Lower lobe of right lung (tissue), 2 donors: ENCODE data around the gene EFCAB6. TPM values are rescaled to one million over a fixed set of nuclear protein-coding genes. Genes with fewer than 3 reads are reported as not detected.

ENCODE experiments used
- ATAC-seq, 2 donors: fragments of 200-7000 bp; cut with Tn5 transposase; one replicate each; pipeline ENCODE4 v1.9.1; 2020 to 2022; ENCODE audit warnings: mild to moderate bottlenecking in 2 of 2, moderate library complexity in 2 of 2
- DNase-seq: peaks from one replicate; pipeline ENCODE4 v3.0.0-alpha.2; 2020
- H3K27ac ChIP-seq: fragments of 200-600 bp; one replicate; pipeline ENCODE4 v1.8.0; 2022
- H3K27me3 ChIP-seq: fragments of 200-600 bp; one replicate; pipeline ENCODE4 v1.8.0; 2022; ENCODE audit warnings: low read depth
- H3K36me3 ChIP-seq: fragments of 200-600 bp; one replicate; pipeline ENCODE4 v1.8.0; 2022; ENCODE audit warnings: mild to moderate bottlenecking
- H3K4me1 ChIP-seq: fragments of 200-600 bp; one replicate; pipeline ENCODE4 v1.8.0; 2022
- H3K4me3 ChIP-seq: fragments of 200-600 bp; one replicate; pipeline ENCODE4 v1.8.0; 2022; ENCODE audit warnings: mild to moderate bottlenecking
- H3K9me3 ChIP-seq: fragments of 200-600 bp; one replicate; pipeline ENCODE4 v1.8.0; 2022
- CTCF ChIP-seq: fragments of 200-600 bp; IDR thresholded peaks from one replicate; pipeline ENCODE4 v1.8.0; 2022; ENCODE audit warnings: antibody characterized with exemption, mild to moderate bottlenecking
- intact Hi-C: fragments of 100-400 bp; cut with DNase I; formaldehyde crosslinking; loops from one replicate; pipeline ENCODE4 v1.11.0; 2022
- total RNA-seq: library from RNA; stranded (reverse); fragmentation: NEBNext Ultra II Directional; extraction: Animal tissue kit (Norgen Biotek cat#: 25700); gene quantifications from one replicate; pipeline ENCODE4 v1.2.1, GENCODE V29; 2021
- donor health status: DM: no; HTN: yes; CAD: no; lungs with severe emphysema.

The EFCAB6 gene
- total RNA-seq, 1 donor from 2014 or later, result 5.8 TPM

- no peaks in the 10 kb centered on the region for H3K36me3 ChIP-seq
- no peaks in the 10 kb centered on the region for H3K27me3 ChIP-seq
- no peak overlapping the region for H3K4me3 ChIP-seq
- intact Hi-C loops, result no loop called here
- no peak for TF ChIP-seq CTCF
- H3K4me1 ChIP-seq, result no peaks in the 10 kb centered on the region
- DNase-seq (no peak), ATAC-seq (no peak)
- H3K27ac ChIP-seq, result no peak overlapping the region
- H3K9me3 ChIP-seq, result no peaks in the 10 kb centered on the region
Observed at GRCh38 chr22:43541462-43542407, 270.4 kb downstream of the EFCAB6 start.

- H3K36me3 ChIP-seq, result no peaks in the 10 kb centered on the region
Observed at GRCh38 chr22:43541022-43541421, 271.1 kb downstream of the EFCAB6 start.

GRCh38 chr22:43540529-43540923 is 271.6 kb downstream of the EFCAB6 start:
- H3K4me3 ChIP-seq, result no peak overlapping the region
- TF ChIP-seq CTCF, result no peak
- no peak for DNase-seq
- H3K27me3 ChIP-seq, result no peaks in the 10 kb centered on the region
- H3K4me1 ChIP-seq, result no peaks in the 10 kb centered on the region
- no peaks in the 10 kb centered on the region for H3K9me3 ChIP-seq
- no peak for ATAC-seq
- no peak overlapping the region for H3K27ac ChIP-seq
- intact Hi-C loops, result no loop called here
- H3K36me3 ChIP-seq, result no peaks in the 10 kb centered on the region

More at GRCh38 chr22:43541022-43541421, 271.1 kb downstream of the EFCAB6 start:
- Histone ChIP-seq H3K27me3 (no peaks in the 10 kb centered on the region), H3K9me3 (no peaks in the 10 kb centered on the region), H3K4me3 (no peak overlapping the region), H3K4me1 (no peaks in the 10 kb centered on the region), H3K27ac (no peak overlapping the region)
- ATAC-seq (no peak), DNase-seq (no peak)
- intact Hi-C loops, result no loop called here
- no peak for TF ChIP-seq CTCF

GRCh38 chr22:43539572-43540528 is 272.3 kb downstream of the EFCAB6 start:
- Histone ChIP-seq H3K4me1 (no peaks in the 10 kb centered on the region), H3K27ac (no peak overlapping the region), H3K27me3 (no peaks in the 10 kb centered on the region), H3K4me3 (no peak overlapping the region), H3K9me3 (no peaks in the 10 kb centered on the region), H3K36me3 (no peaks in the 10 kb centered on the region)
- TF ChIP-seq CTCF, result no peak
- intact Hi-C loops, result no loop called here
- ATAC-seq, result no peak
- no peak for DNase-seq

- intact Hi-C loops, result no loop called here
- no peak overlapping the region for H3K27ac ChIP-seq
- H3K36me3 ChIP-seq, result no peaks in the 10 kb centered on the region
- no peaks in the 10 kb centered on the region for H3K9me3 ChIP-seq
- no peak for DNase-seq
- no peak overlapping the region for H3K4me3 ChIP-seq
- TF ChIP-seq CTCF, result no peak
- H3K27me3 ChIP-seq, result no peaks in the 10 kb centered on the region
- H3K4me1 ChIP-seq, result no peaks in the 10 kb centered on the region
- no peak for ATAC-seq
Observed at GRCh38 chr22:43537019-43537585, 275.0 kb downstream of the EFCAB6 start.
